ENCODE measurements around the gene GMEB2. TPM values are rescaled to one million over a fixed set of nuclear protein-coding genes. Genes with fewer than 3 reads are reported as not detected.

GMEB2 gene
- total and polyA plus RNA-seq, 10 of the 15 experiments (the other 5 are each of a cell fraction or from before 2014, with no cell fraction given), result 0.08 to 15.1 (median 6.9) TPM

DNA sequence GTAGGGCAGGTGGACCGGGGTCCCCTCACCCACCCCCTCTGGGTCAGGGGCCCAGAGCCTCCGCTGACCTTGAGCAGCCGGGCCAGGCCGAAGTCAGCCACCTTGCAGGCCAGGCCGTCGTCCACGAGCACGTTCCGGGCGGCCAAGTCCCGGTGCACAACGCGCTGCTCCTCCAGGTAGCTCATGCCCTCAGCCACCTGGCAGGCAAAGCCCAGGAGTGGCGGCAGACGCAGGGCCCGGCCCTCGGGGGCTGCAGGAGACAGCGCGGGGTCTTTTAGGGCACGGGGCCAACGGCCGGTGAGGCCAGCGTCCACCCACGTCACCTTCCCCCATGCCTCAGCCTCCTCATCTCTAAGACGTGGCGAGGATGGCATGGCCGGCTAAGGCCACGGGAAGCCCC, 85.5 kb downstream of the GMEB2 start:
- no peak for DNase-seq (ENCODE audit: low read depth, low spot score)
- Histone ChIP-seq H3K36me3 (ENCODE audit: control insufficient read depth in 2 of 2, insufficient read depth in 2 of 2, low read length in 1 of 2) (no peaks in the 10 kb centered on the region), H3K27me3 (replicated peaks in 1 of 2; ENCODE audit: control insufficient read depth in 2 of 2, insufficient read depth in 2 of 2, low read length in 1 of 2) (no peaks in the 10 kb centered on the region), H3K9ac (ENCODE audit: control insufficient read depth, insufficient read depth, low read length) (no peak overlapping the region), H3K4me2 (ENCODE audit: control insufficient read depth, insufficient read depth) (no peak overlapping the region), H2AFZ (ENCODE audit: control insufficient read depth, low read depth, low read length) (no peak overlapping the region), H3K9me3 (replicated peaks; ENCODE audit: control insufficient read depth, insufficient read depth, low read length) (no peaks in the 10 kb centered on the region), H4K20me1 (ENCODE audit: control insufficient read depth, insufficient read depth) (no peaks in the 10 kb centered on the region), H3K4me1 (ENCODE audit: control insufficient read depth, insufficient read depth, low read length) (peaks cover 26% of the 10 kb centered on the region), H3K79me2 (ENCODE audit: control insufficient read depth, insufficient read depth, low read length) (no peaks in the 10 kb centered on the region), H3K4me3 (no peak overlapping the region), H3K27ac (ENCODE audit: control insufficient read depth, insufficient read depth) (no peak overlapping the region)
- ChIA-PET POLR2A (no interaction called here), RAD21 (ENCODE audit: unreplicated experiment) (interaction anchor here (0.8 kb wide), 1 partner anchor 11 kb away, joined by 3 read pairs; no protein-coding TSS in a partner anchor), SMC1A (ENCODE audit: uncharacterized antibody, unreplicated experiment) (no interaction called here), CTCF (no interaction called here)
- TF ChIP-seq MYB (IDR thresholded peaks at IDR 0.05; ENCODE audit: borderline replicate concordance, low read depth, low read length), result no peak
- intact Hi-C loops (cut with micrococcal nuclease; ENCODE audit: unreplicated experiment) (no loop called here), in situ Hi-C loops (cut with MboI) (no loop called here)
- WGBS (ENCODE audit: insufficient coverage, insufficient replicate concordance, low lambda C conversion rate, missing lambda C conversion rate), result 93% methylated on average over 28 of the region's 28 CpGs
- ATAC-seq, result no peak
- no peak for FAIRE-seq
- no TSS peak for BruUV-seq (replicated peaks)

DNA sequence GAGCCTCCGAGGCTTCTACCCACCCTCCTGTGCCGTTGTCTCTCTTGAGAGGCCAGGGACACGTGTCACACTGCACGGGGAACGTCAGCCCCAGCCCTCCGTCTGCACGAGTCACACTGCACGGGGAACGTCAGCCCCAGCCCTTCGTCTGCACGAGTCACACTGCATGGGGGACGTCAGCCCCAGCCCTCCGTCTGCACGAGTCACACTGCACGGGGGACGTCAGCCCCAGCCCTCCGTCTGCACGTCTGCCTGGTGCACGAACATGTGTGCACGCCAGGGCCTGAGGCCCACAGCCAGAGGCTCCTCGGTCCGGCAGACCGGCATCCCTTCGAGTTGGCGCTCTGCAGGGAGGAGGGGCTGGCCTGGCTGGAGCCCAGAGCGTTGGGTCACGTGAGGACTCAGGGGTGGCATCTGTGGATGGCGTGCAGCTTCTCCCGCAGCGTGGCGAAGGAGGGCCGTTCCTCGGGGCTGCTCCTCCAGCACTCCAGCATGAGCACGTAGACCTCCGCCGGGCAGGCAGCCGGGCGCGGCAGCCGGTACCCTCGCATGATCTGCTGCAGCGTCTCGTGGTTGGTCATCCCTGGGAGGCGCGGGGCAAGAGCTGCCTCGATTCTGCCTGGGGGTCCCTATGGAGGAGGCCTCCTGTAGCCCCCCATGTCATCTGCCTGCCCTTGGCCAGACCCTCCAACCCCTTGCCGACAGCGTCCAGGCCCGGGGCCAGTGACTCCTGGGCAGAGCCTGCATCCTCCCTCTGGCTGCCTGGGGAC, 86.3 kb downstream of the GMEB2 start:
- intact Hi-C loops (cut with micrococcal nuclease; ENCODE audit: unreplicated experiment), result no loop called here
- ATAC-seq (no peak), DNase-seq (ENCODE audit: low read depth, low spot score) (no peak), FAIRE-seq (no peak)
- in situ Hi-C loops (cut with MboI), result no loop called here
- H3K36me3 ChIP-seq (ENCODE audit: control insufficient read depth in 2 of 2, insufficient read depth in 2 of 2, low read length in 1 of 2), result no peaks in the 10 kb centered on the region
- H4K20me1 ChIP-seq (ENCODE audit: control insufficient read depth, insufficient read depth), result no peaks in the 10 kb centered on the region
- no peaks in the 10 kb centered on the region for H3K9me3 ChIP-seq (replicated peaks; ENCODE audit: control insufficient read depth, insufficient read depth, low read length)
- ChIA-PET POLR2A (no interaction called here), CTCF (interaction anchor here (1.2 to 2.1 kb wide), 2 partner anchors 37 to 517 kb away, joined by 3 to 5 read pairs; no protein-coding TSS in a partner anchor), SMC1A (ENCODE audit: uncharacterized antibody, unreplicated experiment) (no interaction called here), RAD21 (ENCODE audit: unreplicated experiment) (interaction anchor here (0.8 kb wide), 1 partner anchor 12 kb away, joined by 3 read pairs; no protein-coding TSS in a partner anchor)
- H2AFZ ChIP-seq (ENCODE audit: control insufficient read depth, low read depth, low read length), result no peak overlapping the region
- H3K27me3 ChIP-seq (replicated peaks in 1 of 2; ENCODE audit: control insufficient read depth in 2 of 2, insufficient read depth in 2 of 2, low read length in 1 of 2), result no peaks in the 10 kb centered on the region
- TF ChIP-seq TCF7 (IDR thresholded peaks at IDR 0.05; ENCODE audit: borderline replicate concordance) (no peak), KAT2A (conservative IDR thresholded peaks at IDR 0.05; ENCODE audit: control insufficient read depth, low read depth, low read length) (no peak), RUNX3 (IDR thresholded peaks at IDR 0.05; ENCODE audit: low read length) (no peak), HDAC2 (IDR thresholded peaks at IDR 0.05) (no peak), KDM1A (IDR thresholded peaks at IDR 0.05; ENCODE audit: borderline replicate concordance) (no peak), SUPT20H (IDR thresholded peaks at IDR 0.05; ENCODE audit: borderline replicate concordance, control insufficient read depth, low read depth, low read length) (no peak)
- H3K9ac ChIP-seq (ENCODE audit: control insufficient read depth, insufficient read depth, low read length), result no peak overlapping the region
- no peak overlapping the region for H3K4me3 ChIP-seq
- no TSS peak for BruUV-seq (replicated peaks)
- 63% methylated on average over 45 of the region's 49 CpGs for WGBS (ENCODE audit: insufficient coverage, insufficient replicate concordance, low lambda C conversion rate, missing lambda C conversion rate)
- no peaks in the 10 kb centered on the region for H3K79me2 ChIP-seq (ENCODE audit: control insufficient read depth, insufficient read depth, low read length)
- H3K4me1 ChIP-seq (ENCODE audit: control insufficient read depth, insufficient read depth, low read length), result peaks cover 26% of the 10 kb centered on the region
- no peak overlapping the region for H3K4me2 ChIP-seq (ENCODE audit: control insufficient read depth, insufficient read depth)
- H3K27ac ChIP-seq (ENCODE audit: control insufficient read depth, insufficient read depth), result no peak overlapping the region
